Loucy (cell line): ENCODE data around the gene CLEC2L.

Experiments
- CTCF ChIP-seq: fragments of 200-600 bp; sonication (generic); conservative IDR thresholded peaks from 2 replicates; pipeline ENCODE4 v1.5.1; 2014; ENCODE audit warnings: mild to moderate bottlenecking, antibody characterized with exemption, low read length
- EZH2phosphoT487 ChIP-seq: fragments of 200-600 bp; IDR thresholded peaks from 2 replicates; pipeline ENCODE4 v1.6.1; 2018; ENCODE audit warnings: antibody characterized with exemption, mild to moderate bottlenecking, moderate library complexity, borderline replicate concordance

GRCh38 chr7:139476139-139476538 is 47.3 kb upstream of the CLEC2L start:
- no peak for TF ChIP-seq CTCF
- TF ChIP-seq EZH2phosphoT487: no peak
